ENCODE results near the gene PRKAR1B.

The PRKAR1B gene

DNA sequence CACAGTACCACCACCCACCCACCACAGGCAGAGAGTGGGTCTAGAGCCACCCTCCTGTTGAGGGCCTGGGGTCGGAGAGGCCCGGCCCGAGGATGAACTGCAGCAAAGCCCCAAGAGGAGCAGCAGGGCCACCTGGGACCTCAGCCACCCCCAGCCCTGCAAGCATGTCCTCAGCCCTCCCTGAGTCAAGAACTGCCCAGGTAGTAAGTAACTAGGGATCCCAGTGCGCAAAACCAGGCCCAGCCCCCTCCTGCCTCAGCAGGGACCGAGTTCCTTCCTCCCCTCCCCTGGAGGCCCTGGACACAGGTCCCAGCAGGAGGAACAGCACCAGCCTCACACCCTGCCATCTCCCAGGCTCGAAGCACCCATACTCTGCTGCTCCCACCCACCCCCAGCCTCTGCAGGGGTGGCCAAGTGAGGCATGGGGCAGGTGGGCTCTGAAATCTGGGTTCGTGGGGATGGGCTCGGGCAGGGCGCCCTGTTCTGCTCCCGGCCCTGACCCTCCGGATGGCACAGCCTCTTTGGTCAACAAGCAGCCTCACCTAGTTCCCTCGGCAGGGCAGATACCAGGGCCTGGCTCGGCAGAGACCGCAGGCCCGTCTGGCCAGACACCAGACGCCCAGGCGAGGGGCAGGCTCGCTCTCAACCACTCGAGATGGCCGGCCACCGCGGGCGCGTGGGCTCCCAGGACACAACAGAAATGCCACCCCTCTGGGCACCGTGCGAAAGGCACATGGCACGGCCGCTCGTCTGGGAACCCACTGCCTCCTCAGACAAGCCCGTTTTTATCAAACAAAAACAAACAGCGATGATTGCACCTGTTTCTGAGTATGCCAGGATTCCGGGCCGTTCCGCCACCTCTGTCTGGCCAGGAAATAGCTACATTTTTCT, 222.6 kb downstream of the PRKAR1B start:
- DNase-seq = no peak

DNA sequence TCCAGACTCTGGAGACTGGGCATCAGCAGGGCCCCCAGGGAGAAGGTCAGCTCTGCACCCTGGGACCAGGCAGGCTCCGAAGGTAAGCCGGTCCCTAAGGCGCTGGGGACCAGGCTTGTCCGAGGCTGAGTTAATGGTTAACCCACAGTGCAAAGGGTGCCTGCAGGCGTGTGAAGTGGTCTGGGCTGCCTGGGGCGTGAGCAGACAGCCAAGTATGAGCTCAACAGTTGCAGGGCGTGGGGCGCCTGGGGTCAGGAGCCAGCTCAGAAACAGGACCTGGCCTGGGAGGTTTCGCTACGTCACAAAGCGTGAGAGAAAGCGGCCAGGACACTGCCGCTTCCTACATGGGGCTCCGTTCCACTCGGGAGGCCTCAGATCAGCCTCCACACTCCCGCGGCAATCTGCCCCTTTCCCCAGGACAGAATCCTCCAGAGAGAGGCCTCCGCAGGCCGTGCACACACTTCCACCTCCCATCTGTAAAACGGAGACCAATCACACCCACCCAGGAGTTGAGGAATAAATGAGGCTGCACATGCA, 223.4 kb downstream of the PRKAR1B start:
- DNase-seq = no peak

- no peak for DNase-seq
These were observed 224.8 kb downstream of the PRKAR1B start for GRCh38 chr7:502296-502695.

DNA sequence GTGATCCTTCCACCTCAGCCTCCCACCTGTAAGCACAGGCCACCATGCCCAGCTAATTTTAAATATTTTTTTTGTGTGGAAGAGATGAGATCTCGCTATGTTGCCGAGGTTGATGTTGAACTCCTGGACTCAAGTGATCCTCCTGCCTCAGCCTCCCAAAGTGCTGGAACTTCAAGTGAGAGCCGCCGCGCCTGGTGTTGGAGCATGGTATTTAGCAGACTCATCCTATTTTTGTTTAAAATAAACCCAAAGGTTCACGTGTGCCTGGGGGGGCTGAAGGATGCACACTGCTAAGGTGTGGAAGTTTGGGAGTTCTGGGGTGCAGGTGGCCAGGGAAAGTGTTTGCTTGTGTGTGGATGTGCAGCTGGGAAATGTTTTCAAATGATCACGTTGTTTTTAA, 225.6 kb downstream of the PRKAR1B start:
- no peak for DNase-seq

GRCh38 chr7:500521-501420, 226.3 kb downstream of the PRKAR1B start:
- DNase-seq = no peak

- DNase-seq = no peak
These were observed 227.1 kb downstream of the PRKAR1B start for GRCh38 chr7:499853-500485.
